ENCODE results near the gene UBA7. TPM values are rescaled to one million over a fixed set of nuclear protein-coding genes. Genes with fewer than 3 reads are reported as not detected.

The UBA7 gene
- total RNA-seq, 1 experiment from 2014 or later: 0.85 TPM

- no peak overlapping the region for H3K4ac ChIP-seq (ENCODE audit: low read depth, low read length)
- no peak overlapping the region for H3K4me2 ChIP-seq (ENCODE audit: insufficient read depth, insufficient read length, low read length)
- no peak overlapping the region for H3T11ph ChIP-seq (ENCODE audit: low read length)
- no peak overlapping the region for H2AFZ ChIP-seq (ENCODE audit: low read length)
- no peak overlapping the region for H3K27ac ChIP-seq (ENCODE audit: insufficient read length, low read depth, low read length)
- no peak overlapping the region for H2BK20ac ChIP-seq (ENCODE audit: low read depth, low read length, poor library complexity, severe bottlenecking)
- TF ChIP-seq CTCF (conservative IDR thresholded peaks at IDR 0.05): peak; percentile 64
- H3K79me2 ChIP-seq (ENCODE audit: insufficient read depth, low read length): no peaks in the 10 kb centered on the region
- H3K27ac Mint-ChIP-seq: peak overlapping the region in 1 of 3 experiments; percentile 55; a peak in 1 of 7 replicates
- no peaks in the 10 kb centered on the region for H3K79me1 ChIP-seq (ENCODE audit: insufficient read depth, low read depth, low read length, poor library complexity, severe bottlenecking)
- no peak overlapping the region for H2BK120ac ChIP-seq (ENCODE audit: low read depth, low read length, poor library complexity, severe bottlenecking)
- no peak overlapping the region for H3K4me3 Mint-ChIP-seq
- H3K4me1 ChIP-seq (ENCODE audit: insufficient read depth, low read length): no peaks in the 10 kb centered on the region
- H3K18ac ChIP-seq (ENCODE audit: insufficient read length, low read depth, low read length): no peak overlapping the region
- no peak overlapping the region for H2BK12ac ChIP-seq (ENCODE audit: insufficient read length, low read depth, low read length)
- H3K4me1 Mint-ChIP-seq: peaks cover 13 to 17% of the 10 kb centered on the region in 2 experiments
- H3K9me3 ChIP-seq (ENCODE audit: control insufficient read depth, low read depth, low read length): no peaks in the 10 kb centered on the region
- peaks cover 37 to 75% (median 72%) of the 10 kb centered on the region in 3 experiments; a peak in 6 of 7 replicates for H3K36me3 Mint-ChIP-seq (ENCODE audit: insufficient read depth in 1 of 3, low read depth in 3 of 3)
- no peak overlapping the region for H3K14ac ChIP-seq (ENCODE audit: insufficient read depth, low read length)
- H3K9ac ChIP-seq (ENCODE audit: extremely low read depth, insufficient read length, low read length): no peak overlapping the region
- no peaks in the 10 kb centered on the region for H4K20me1 ChIP-seq (ENCODE audit: control insufficient read depth, insufficient read depth, insufficient read length)
- H3K27me3 Mint-ChIP-seq (ENCODE audit: low read depth): no peaks in the 10 kb centered on the region
- peak; percentile 68 for DNase-seq
- H2AK5ac ChIP-seq (ENCODE audit: insufficient read length, low read length): no peak overlapping the region
- H3K23ac ChIP-seq (ENCODE audit: insufficient read length, low read depth, low read length): no peak overlapping the region
- no peak overlapping the region for H4K8ac ChIP-seq (replicated peaks; ENCODE audit: insufficient read length, low read depth, low read length)
- H4K5ac ChIP-seq (ENCODE audit: insufficient read length, low read depth, low read length): no peak overlapping the region
- H4K91ac ChIP-seq (ENCODE audit: insufficient read length, low read depth, low read length): no peak overlapping the region
- H2BK5ac ChIP-seq (ENCODE audit: insufficient read length, low read length): no peak overlapping the region
- H3K9me3 Mint-ChIP-seq: no peaks in the 10 kb centered on the region
- no peak overlapping the region for H2BK15ac ChIP-seq (ENCODE audit: low read depth, low read length)
- no peak overlapping the region for H3K56ac ChIP-seq (ENCODE audit: insufficient read length, low read depth, low read length)
- H3K23me2 ChIP-seq (ENCODE audit: insufficient read length, low read depth, low read length, poor library complexity, severe bottlenecking): no peaks in the 10 kb centered on the region
- no peaks in the 10 kb centered on the region for H3K27me3 ChIP-seq (ENCODE audit: insufficient read depth, low read length)
These were observed 27.5 kb upstream of the UBA7 start for GRCh38 chr3:49841126-49841696.

All from H9 (cell line).